ENCODE measurements around the gene NOL7.

The NOL7 gene

GRCh38 chr6:13600036-13600435, 15.1 kb upstream of the NOL7 start:
- no peak for ATAC-seq
- TF ChIP-seq CREB5 (CRISPR knock-in tag; IDR thresholded peaks at IDR 0.05; ENCODE audit: low read depth) (no peak), CSDC2 (CRISPR knock-in tag; IDR thresholded peaks at IDR 0.05) (no peak), TSHZ2 (CRISPR knock-in tag; IDR thresholded peaks at IDR 0.05) (no peak)

GRCh38 chr6:13604135-13604534, 11.0 kb upstream of the NOL7 start:
- no peak for ATAC-seq
- TF ChIP-seq RARB (CRISPR knock-in tag; IDR thresholded peaks at IDR 0.05) (no peak), PPARA (CRISPR knock-in tag; IDR thresholded peaks at IDR 0.05; ENCODE audit: borderline replicate concordance) (no peak), OSR1 (CRISPR knock-in tag; IDR thresholded peaks at IDR 0.05) (no peak), TOX (CRISPR knock-in tag; IDR thresholded peaks at IDR 0.05; ENCODE audit: borderline replicate concordance) (no peak), ZNF8 (CRISPR knock-in tag; IDR thresholded peaks at IDR 0.05) (no peak), TCF4 (CRISPR knock-in tag; IDR thresholded peaks at IDR 0.05; ENCODE audit: borderline replicate concordance) (no peak), ESRRG (CRISPR knock-in tag; IDR thresholded peaks at IDR 0.05) (no peak), ZFP30 (CRISPR knock-in tag; IDR thresholded peaks at IDR 0.05) (no peak), ARNTL (CRISPR knock-in tag; IDR thresholded peaks at IDR 0.05; ENCODE audit: borderline replicate concordance, low read depth) (no peak), GLIS3 (CRISPR knock-in tag; IDR thresholded peaks at IDR 0.05) (no peak), CREB5 (CRISPR knock-in tag; IDR thresholded peaks at IDR 0.05; ENCODE audit: low read depth) (no peak), ZC3H10 (CRISPR knock-in tag; IDR thresholded peaks at IDR 0.05) (no peak), SNAI2 (CRISPR knock-in tag; IDR thresholded peaks at IDR 0.05) (no peak), TSHZ2 (CRISPR knock-in tag; IDR thresholded peaks at IDR 0.05) (no peak), ZNF565 (CRISPR knock-in tag; conservative IDR thresholded peaks at IDR 0.05; ENCODE audit: low read depth) (no peak)

GRCh38 chr6:13604546-13605416, 10.4 kb upstream of the NOL7 start:
- ATAC-seq, result no peak
- TF ChIP-seq CREB5 (CRISPR knock-in tag; IDR thresholded peaks at IDR 0.05; ENCODE audit: low read depth) (no peak), ZNF565 (CRISPR knock-in tag; conservative IDR thresholded peaks at IDR 0.05; ENCODE audit: low read depth) (no peak), GLIS3 (CRISPR knock-in tag; IDR thresholded peaks at IDR 0.05) (no peak), TSHZ2 (CRISPR knock-in tag; IDR thresholded peaks at IDR 0.05) (no peak), POU6F1 (CRISPR knock-in tag; IDR thresholded peaks at IDR 0.05; ENCODE audit: borderline replicate concordance, low read depth) (no peak), CSDC2 (CRISPR knock-in tag; IDR thresholded peaks at IDR 0.05) (no peak), ZFP30 (CRISPR knock-in tag; IDR thresholded peaks at IDR 0.05) (no peak), ZNF70 (CRISPR knock-in tag; IDR thresholded peaks at IDR 0.05) (no peak), PATZ1 (CRISPR knock-in tag; IDR thresholded peaks at IDR 0.05; ENCODE audit: borderline replicate concordance) (no peak), PPARA (CRISPR knock-in tag; IDR thresholded peaks at IDR 0.05; ENCODE audit: borderline replicate concordance) (no peak)

Data from SK-N-SH treated with all-trans-retinoic acid at 6 μM for 48 hours (cell line).